K562 (cell line): Measurements from ENCODE around the gene TMEM217. TPM values are rescaled to one million over a fixed set of nuclear protein-coding genes. Genes with fewer than 3 reads are reported as not detected.

Source experiments
- BCOR ChIP-seq: fragments of 450-650 bp; IDR thresholded peaks from 2 replicates; pipeline ENCODE4 v1.6.1; 2016
- CBX1 ChIP-seq: sonication (generic); IDR thresholded peaks from 2 replicates; pipeline ENCODE4 v1.6.1; 2016; ENCODE audit warnings: antibody characterized with exemption, low read depth, mild to moderate bottlenecking
- CUX1 ChIP-seq: fragments of 200-800 bp; sonication (Bioruptor generic); IDR thresholded peaks from 2 replicates; pipeline ENCODE4 v1.6.1; 2016; ENCODE audit warnings: missing genetic modification characterization, missing compliant biosample characterization
- EGR1 ChIP-seq: fragments of 450-650 bp; conservative IDR thresholded peaks from 2 replicates; pipeline ENCODE4 v1.6.1; 2017; ENCODE audit warnings: mild to moderate bottlenecking
- GATA2 ChIP-seq: sonication (generic); formaldehyde crosslinking; IDR thresholded peaks from 2 replicates; pipeline ENCODE4 v1.4.0; 2020; ENCODE audit warnings: mild to moderate bottlenecking, missing genetic modification reagents
- HIVEP1 ChIP-seq: fragments of 250-450 bp; sonication (Bioruptor Pico); IDR thresholded peaks from 2 replicates; pipeline ENCODE4 v1.4.0; 2020; ENCODE audit warnings: mild to moderate bottlenecking
- HMG20A ChIP-seq: fragments of 450-650 bp; formaldehyde crosslinking; conservative IDR thresholded peaks from 2 replicates; pipeline ENCODE4 v1.4.0; 2020; ENCODE audit warnings: mild to moderate bottlenecking, mixed read lengths
- IRF1 ChIP-seq: sonication (generic); formaldehyde crosslinking; IDR thresholded peaks from 2 replicates; pipeline ENCODE4 v1.8.0; 2022; ENCODE audit warnings: missing genetic modification reagents, mild to moderate bottlenecking, borderline replicate concordance
- KDM5B ChIP-seq: fragments of 200-600 bp; sonication (generic); IDR thresholded peaks from 2 replicates; pipeline ENCODE4 v1.6.1; 2012; ENCODE audit warnings: low read depth, mild to moderate bottlenecking, moderate library complexity, low read length, control low read depth, inconsistent platforms; ENCODE audit not compliant: insufficient replicate concordance
- MAX ChIP-seq: sonication (generic); formaldehyde crosslinking; IDR thresholded peaks from 2 replicates; pipeline ENCODE4 v1.9.0; 2022; ENCODE audit warnings: mild to moderate bottlenecking, missing genetic modification reagents
- MTA3 ChIP-seq: fragments of 450-650 bp; formaldehyde crosslinking; IDR thresholded peaks from 2 replicates; pipeline ENCODE4 v1.6.1; 2017; ENCODE audit warnings: mild to moderate bottlenecking, borderline replicate concordance
- NCOA6 ChIP-seq: fragments of 450-650 bp; IDR thresholded peaks from 2 replicates; pipeline ENCODE4 v1.6.1; 2017; ENCODE audit warnings: mild to moderate bottlenecking
- NFIC ChIP-seq: fragments of 450-650 bp; IDR thresholded peaks from 2 replicates; pipeline ENCODE4 v1.6.1; 2017; ENCODE audit warnings: mild to moderate bottlenecking, inconsistent platforms
- NR0B1 ChIP-seq: fragments of 450-650 bp; IDR thresholded peaks from one replicate; pipeline ENCODE4 v1.6.1; 2018; ENCODE audit warnings: mild to moderate bottlenecking, moderate library complexity; ENCODE audit not compliant: partially characterized antibody
- PRMT5 ChIP-seq: sonication (generic); formaldehyde crosslinking; IDR thresholded peaks from 2 replicates; pipeline ENCODE4 v1.5.0; 2020; ENCODE audit warnings: missing genetic modification reagents
- PTBP1 ChIP-seq: fragments of 200-400 bp; formaldehyde crosslinking; IDR thresholded peaks from 2 replicates; pipeline ENCODE4 v1.6.1; 2017; ENCODE audit warnings: low read depth, low read length
- STAG1 ChIP-seq: sonication (generic); formaldehyde crosslinking; IDR thresholded peaks from 2 replicates; pipeline ENCODE4 v1.5.0; 2020; ENCODE audit warnings: missing genetic modification reagents, borderline replicate concordance
- U2AF2 ChIP-seq: fragments of 200-400 bp; formaldehyde crosslinking; optimal IDR thresholded peaks from 2 replicates; pipeline ENCODE3; 2017; ENCODE audit warnings: low read depth, mild to moderate bottlenecking, low read length
- ZFP30 ChIP-seq: fragments of 250-450 bp; sonication (Bioruptor Pico); IDR thresholded peaks from 2 replicates; pipeline ENCODE4 v1.8.0; 2022; ENCODE audit warnings: moderate library complexity, mild to moderate bottlenecking, inconsistent platforms, borderline replicate concordance
- ZNF253 ChIP-seq: fragments of 250-450 bp; sonication (Bioruptor Pico); conservative IDR thresholded peaks from 2 replicates; pipeline ENCODE4 v1.6.1; 2021; ENCODE audit warnings: mild to moderate bottlenecking
- ZNF583 ChIP-seq: fragments of 250-450 bp; sonication (Bioruptor Pico); IDR thresholded peaks from 2 replicates; pipeline ENCODE4 v1.4.0; 2020
- ZNF668 ChIP-seq: fragments of 250-450 bp; sonication (Bioruptor Pico); IDR thresholded peaks from 2 replicates; pipeline ENCODE4 v1.8.0; 2022; ENCODE audit warnings: mild to moderate bottlenecking, inconsistent platforms
- polyA plus RNA-seq, 8 experiments: library from polyadenylated mRNA; depleted of rRNA in 4 of 8; stranded (reverse) in 5 of 8; unstranded in 3 of 8; fragments of >200 nt; fragmentation: Nextera tagmentation in 2 of 8; fragmentation: Illumina TruSeq in 1 of 8; extraction: Ambion mirVana in 2 of 8; extraction: Trizol in 1 of 8; gene quantifications; 2 replicates each; pipeline versions ENCODE4 v1.2.1 to v1.2.3, GENCODE V29; 2011 to 2014; ENCODE audit warnings: inconsistent platforms in 1 of 8, missing spikeins in 1 of 8
- total RNA-seq, 7 experiments: library from RNA; depleted of rRNA in 6 of 7; stranded (reverse); fragments of >200 nt in 6 of 7; fragmentation: Illumina TruSeq in 2 of 7; extraction: Trizol in 2 of 7; gene quantifications; 2 replicates each; pipeline versions ENCODE4 v1.2.1 to v1.2.3, GENCODE V29; 2011 to 2021; ENCODE audit warnings: low replicate concordance in 1 of 7

The TMEM217 gene
- total and polyA plus RNA-seq, 9 of the 15 experiments (the other 6 are each of a cell fraction or from before 2014, with no cell fraction given), result 1.3 to 8.0 (median 1.9) TPM

GRCh38 chr6:37257634-37258404 is at the start of gene TMEM217, which contains the start of gene TBC1D22B (continued):
- TF ChIP-seq STAG1 (CRISPR knock-in tag) (peak; percentile 8; the same call in 1 of the 2 replicates), MTA3 (peak; percentile 90), NR0B1 (no peak), HIVEP1 (no peak), CBX1 (no peak; the same call in 1 of the 2 replicates), BCOR (no peak; the same call in 1 of the 2 replicates), IRF1 (no peak), ZNF253 (CRISPR knock-in tag) (no peak), ZNF583 (peak; percentile 38; the same call in 1 of the 2 replicates), NCOA6 (no peak), CUX1 (CRISPR knock-in tag) (no peak), MAX (CRISPR knock-in tag) (peak; percentile 59; the same call in 1 of the 2 replicates), ZFP30 (CRISPR knock-in tag) (no peak), GATA2 (CRISPR knock-in tag) (peak; percentile 52), ZNF668 (CRISPR knock-in tag) (no peak), PTBP1 (no peak), U2AF2 (no peak), PRMT5 (no peak), HMG20A (CRISPR knock-in tag) (no peak), NFIC (peak; percentile 63), EGR1 (peak; percentile 98), KDM5B (peak; percentile 73)
